Hepatic stellate cell (primary cell): ENCODE measurements around the gene PLPPR4.
"Not testable (repeated sequence)": the region's sequence is repeated elsewhere in the genome, so short reads cannot be mapped to it uniquely, and the experiment has no call there.

ENCODE experiments used
- DNase-seq: peaks from one replicate; pipeline ENCODE4 v3.0.0; 2011; ENCODE audit warnings: low spot score

The PLPPR4 gene, protein sequence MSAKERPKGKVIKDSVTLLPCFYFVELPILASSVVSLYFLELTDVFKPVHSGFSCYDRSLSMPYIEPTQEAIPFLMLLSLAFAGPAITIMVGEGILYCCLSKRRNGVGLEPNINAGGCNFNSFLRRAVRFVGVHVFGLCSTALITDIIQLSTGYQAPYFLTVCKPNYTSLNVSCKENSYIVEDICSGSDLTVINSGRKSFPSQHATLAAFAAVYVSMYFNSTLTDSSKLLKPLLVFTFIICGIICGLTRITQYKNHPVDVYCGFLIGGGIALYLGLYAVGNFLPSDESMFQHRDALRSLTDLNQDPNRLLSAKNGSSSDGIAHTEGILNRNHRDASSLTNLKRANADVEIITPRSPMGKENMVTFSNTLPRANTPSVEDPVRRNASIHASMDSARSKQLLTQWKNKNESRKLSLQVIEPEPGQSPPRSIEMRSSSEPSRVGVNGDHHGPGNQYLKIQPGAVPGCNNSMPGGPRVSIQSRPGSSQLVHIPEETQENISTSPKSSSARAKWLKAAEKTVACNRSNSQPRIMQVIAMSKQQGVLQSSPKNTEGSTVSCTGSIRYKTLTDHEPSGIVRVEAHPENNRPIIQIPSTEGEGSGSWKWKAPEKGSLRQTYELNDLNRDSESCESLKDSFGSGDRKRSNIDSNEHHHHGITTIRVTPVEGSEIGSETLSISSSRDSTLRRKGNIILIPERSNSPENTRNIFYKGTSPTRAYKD

DNA sequence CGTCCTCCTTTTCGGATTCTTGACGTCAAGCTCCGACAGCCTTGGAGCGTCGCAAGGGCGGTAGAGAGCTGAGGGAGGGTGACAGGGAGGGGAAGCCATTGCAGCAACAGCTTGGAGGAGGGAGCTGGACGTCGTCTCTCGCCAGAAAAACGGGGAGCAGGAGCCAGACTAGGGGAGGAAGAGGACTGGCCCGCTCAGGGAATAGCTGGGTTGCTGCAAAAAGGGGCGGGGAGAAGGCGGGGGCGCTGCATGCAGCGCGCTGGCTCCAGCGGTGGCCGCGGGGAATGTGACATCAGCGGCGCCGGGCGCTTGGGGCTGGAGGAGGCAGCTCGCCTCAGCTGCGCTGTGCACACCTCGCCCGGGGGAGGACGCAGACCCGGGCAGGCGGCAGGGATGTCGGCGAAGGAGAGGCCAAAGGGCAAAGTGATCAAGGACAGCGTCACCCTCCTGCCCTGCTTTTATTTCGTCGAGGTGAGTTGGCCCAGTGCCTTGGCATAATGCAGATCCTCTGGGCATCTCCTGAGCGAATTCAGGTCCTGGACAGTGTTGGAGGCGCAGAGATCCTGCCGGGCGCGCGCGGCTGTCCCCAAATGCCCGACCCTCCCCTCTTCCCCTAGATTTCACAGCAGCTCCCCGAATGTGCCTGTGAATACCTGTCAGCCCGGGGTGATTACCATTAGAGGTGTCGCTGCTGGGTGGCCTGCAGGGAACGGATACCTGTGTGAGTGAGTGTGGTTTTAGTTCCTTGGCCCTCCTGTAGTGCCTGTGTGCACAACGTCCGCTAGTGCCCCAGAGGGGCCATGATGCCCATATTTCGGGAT, at the start of gene PLPPR4:
Gene PLPPR4 (plus strand): TSS at position 292 of the 821 bp plus-strand sequence. CDS start 102 bp downstream, at position 394.
- DNase-seq = peak; percentile 45

DNA sequence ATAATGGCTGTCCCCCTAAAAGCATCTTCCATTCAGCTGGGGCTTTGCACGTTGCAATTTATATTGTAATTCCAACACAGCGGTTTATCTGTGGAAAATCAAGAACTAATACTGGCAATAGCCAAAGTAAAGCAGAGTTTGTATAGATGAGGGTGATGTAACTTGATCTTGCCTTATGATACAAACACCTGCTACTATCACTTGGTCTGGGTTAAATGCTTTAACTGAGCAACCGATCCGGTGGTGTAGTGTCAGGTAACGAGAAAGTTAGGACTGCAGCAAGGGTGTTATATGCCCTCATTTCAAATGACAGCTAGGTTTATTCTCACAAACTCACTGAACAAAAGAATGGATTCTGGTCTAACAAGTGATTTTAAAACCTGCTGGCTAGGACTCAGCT, 47.3 kb upstream of the PLPPR4 start:
- DNase-seq = no peak

DNA sequence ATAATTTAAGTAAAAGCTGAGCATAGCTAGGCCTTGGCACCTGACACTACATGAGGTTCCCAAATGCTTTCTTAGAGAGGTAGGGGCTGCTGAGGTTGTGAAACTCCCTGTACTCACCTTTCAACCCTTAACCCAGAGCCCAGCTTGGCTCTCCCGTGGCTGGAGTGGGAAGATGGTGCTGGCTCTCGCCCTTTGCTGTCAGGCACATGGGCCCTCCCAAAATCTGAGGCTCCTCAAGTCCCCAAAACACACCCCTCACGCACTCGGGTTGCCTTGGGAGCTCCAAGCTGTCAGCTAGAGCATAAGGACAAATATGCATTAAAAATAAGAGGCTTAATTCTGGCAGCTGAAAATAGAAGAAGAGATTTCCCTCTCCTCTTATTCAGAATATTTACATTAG, 46.7 kb upstream of the PLPPR4 start:
- DNase-seq = no peak

DNA sequence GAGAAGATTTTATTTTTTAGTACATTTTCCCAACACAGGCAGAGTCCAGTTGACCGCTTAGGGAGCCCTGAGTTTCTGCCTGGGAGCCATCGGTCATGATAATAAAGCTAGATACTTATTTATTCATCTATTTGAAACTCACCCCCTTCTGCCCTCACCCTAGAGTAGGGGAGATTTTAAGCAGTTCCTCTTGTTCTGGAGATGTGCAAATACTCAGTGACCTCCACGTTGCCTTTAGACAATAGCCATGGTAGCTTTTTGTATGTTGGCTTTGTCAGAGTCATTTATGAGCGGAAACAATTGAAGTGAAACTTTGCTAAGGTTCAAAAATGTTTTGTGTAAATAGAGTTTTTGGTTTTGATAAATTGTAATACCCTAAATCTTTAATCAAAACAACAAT, 45.7 kb upstream of the PLPPR4 start:
- no peak for DNase-seq

DNA sequence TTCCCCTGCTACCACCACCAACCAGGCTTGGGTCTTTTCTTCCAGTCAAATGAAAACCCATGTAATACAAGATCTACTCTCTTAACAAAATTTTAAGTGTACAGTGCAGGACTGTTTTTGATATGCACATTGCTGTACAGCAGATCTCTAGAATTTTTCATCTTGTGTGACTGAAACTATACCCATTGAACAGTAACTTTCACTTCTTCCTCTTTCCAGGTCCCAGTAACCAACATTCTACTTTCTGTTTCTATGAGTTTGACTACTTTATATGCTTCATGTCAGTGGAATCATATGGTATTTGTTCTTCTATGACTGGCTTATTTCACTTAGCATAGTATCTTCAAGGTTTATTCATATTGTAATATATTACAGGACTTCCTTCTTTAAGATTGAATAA, 45.3 kb upstream of the PLPPR4 start:
- DNase-seq = no peak

DNA sequence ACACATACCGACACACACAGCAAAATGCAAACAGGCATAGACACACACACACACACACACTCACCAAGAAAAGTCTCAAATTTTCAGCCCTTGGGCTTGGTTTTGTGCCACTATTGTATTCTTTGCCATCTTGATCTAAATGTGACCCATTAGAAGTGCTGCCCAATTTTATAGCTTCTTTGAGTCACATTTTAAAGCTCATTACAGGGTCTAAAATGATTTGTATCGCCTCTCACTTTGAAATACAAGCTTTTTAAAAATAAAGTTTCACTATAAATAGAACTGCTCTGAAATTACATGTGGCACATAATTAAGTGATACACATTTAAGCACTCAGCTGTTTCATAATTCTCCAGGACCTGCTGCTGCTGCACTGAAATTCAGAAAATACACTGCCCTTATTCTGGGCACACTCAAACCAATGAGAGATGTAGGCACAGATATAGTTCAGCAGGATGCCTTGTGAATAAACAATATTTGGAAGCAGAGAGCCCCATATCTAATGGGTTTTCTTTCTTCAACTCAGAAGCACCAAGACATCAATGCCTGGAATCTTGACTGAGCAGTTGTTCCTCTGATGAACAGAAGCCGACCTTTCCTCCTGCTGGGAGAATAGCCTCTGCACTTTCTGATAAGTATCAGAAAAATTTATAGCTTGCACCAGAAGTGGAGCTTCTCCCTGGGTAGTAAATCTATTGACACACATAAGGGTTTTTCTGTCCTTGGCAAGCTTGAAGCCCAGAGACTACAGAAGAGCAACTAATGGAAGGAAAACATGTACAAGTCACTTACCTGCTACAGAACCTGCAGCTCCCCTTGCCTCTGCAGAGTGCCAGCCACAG, 37.0 kb upstream of the PLPPR4 start:
- DNase-seq = no peak

DNA sequence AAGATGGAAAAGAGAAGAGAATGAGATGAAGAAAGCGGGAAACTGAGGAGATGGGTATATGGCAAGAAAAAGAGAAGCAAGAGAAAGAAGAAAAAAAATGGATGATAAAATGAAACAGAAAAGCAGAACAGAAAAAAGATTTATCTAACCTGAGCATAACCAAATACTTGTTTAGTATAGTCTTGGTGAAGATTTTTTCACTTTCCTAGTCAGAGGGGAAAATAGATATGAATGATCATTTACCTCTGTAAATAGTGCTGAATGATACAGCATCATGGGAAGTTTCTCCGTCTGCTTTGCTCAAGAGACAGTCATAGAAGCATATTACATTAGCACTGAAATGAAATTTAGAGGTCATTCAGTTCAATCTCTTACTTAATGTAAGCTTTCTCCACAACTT, 36.1 kb upstream of the PLPPR4 start:
- DNase-seq = no peak

DNA sequence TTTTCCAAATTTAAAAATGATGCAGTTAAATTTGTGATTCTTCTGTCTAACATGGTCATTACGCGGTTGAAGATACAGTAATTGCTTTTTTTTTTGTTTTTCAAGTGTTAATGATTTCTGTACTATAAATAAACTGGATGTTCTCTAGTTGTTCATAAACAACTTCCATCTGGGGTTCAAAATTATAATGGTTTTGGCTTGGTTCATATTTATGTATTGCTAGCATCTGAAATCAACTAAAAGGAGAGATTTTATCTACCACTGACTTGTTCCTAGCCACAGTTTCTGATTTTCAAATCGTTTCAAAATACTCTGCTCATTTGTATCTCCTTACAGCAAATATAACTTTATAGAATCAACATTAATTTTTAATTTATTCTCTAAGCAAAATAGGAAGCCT, 35.2 kb upstream of the PLPPR4 start:
- DNase-seq = no peak

DNA sequence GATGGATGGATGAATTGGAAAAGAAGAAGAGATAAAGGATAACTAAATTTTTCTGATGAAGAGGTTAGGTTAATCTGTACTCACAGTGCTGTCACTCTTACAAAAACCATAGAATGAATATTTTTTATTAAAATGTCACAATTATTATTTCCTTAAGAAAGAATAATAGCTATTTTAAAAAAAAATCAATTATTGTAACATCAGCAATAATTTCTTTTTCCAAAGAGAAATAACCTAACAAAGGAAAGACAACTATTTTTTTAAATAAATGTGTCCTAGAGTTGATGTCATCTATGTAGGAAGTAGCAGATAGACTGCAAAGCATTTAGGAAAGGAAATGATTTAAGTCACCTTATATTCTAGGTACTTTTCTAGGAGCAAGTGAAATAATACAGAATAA, 33.6 kb upstream of the PLPPR4 start:
- DNase-seq = no peak

DNA sequence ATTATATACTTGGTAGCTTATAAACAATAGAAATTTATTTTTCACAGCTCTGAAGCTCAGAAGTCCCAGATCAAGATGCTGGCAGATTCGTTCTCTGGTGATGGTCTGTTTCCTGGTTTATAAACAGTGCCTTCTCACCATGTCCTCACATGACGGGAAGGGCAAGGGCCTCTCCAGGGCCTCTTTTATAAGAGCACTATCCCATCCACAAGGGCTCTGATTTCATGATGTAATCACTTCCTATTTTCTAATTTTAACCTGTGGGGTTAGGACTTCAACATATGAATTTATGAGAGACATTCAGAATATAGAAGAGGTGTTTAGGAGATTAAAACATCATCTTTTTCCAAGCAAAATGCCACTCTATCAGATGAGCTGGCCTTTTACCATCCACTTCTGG, 32.1 kb upstream of the PLPPR4 start:
- DNase-seq = no peak

DNA sequence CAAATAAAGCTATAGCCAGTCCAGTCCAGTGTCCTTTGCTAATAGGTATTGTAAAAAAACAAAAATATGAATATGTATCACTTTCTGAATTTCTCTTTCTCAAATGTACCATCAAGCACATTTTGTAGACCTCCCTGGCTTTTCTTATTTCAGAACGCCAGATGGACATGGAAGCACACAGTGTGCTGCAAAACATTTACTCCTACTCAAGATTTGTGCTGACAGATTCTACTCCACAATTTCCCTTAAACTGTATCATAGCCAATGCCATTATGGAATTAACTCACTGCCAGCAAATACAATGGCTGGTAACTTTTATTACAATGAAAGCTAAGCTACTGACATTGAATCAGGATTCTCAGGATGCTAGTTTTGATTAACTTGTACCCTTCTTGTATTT, 30.8 kb upstream of the PLPPR4 start:
- no peak for DNase-seq

DNA sequence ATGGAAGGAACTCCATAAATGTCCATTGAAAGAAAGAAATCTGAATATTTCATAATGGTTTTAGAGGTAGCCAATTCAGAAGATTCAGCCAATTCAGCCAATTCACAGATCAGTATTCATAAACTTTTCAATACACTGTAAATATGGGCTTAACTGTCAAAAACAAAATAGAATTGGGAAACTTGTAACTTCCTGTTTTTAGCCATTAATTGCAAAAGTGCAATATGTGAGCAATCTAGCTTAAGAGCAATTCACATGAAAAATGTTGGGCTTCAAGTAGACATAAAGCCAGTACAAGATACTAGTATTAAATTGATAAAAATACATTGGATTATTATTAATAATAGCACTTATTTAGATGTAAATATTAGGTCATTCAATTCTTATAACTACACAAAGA, 27.5 kb upstream of the PLPPR4 start:
- no peak for DNase-seq

DNA sequence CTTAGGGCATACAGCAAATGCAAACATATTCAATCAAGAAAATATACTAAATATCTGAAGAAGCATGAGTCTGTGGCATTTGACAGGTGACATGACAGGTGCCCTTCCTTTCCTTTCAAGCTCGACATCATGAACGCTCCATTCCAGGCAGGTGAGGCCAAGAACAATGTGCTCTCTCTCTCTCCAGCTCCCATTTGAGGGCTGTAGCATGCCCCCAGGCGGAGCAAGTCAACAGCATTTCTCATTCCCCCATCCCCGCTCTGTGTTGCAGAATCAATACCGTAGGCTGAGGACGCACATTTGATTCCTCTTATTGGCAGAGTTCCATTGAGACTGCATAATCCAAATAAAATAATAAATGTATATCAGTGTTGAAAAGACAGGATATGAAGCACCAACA, 24.6 kb upstream of the PLPPR4 start:
- no peak for DNase-seq

DNA sequence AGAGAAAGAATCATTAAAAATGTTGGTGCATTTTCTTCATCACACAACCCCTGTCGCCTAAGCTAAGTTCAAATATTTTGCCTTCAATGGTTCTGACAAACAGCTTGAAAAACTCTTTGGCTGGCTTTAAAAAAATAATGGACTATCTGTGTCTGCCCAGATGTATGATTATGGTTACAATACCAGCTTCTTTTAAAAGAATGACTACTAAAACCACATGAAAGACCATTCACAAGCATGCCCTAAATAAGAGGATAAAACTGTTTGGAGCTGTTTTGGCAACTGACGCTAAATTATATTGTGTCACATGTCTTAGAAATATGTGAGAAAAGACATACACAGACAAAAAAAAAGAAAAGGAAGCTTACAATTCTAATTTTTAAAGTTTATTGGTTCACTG, 23.7 kb upstream of the PLPPR4 start:
- no peak for DNase-seq

DNA sequence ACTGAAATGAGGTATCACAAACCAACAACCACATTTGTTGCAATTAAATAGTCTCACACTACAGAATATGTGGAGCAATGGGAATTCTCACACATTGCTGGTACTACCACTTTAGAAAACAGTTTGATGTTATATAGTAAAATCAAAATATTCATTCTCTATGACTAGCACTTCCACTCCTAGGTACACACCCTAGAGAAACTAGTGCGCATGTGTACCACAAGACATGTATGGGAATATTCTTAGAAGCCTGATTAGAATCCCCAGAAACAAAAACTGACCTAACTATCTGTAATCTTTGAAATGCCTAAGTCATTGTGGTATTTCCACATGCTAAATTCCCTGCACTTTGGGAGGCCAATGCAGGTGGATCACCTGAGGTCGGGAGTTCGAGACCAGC, 18.1 kb upstream of the PLPPR4 start:
- no peak for DNase-seq

DNA sequence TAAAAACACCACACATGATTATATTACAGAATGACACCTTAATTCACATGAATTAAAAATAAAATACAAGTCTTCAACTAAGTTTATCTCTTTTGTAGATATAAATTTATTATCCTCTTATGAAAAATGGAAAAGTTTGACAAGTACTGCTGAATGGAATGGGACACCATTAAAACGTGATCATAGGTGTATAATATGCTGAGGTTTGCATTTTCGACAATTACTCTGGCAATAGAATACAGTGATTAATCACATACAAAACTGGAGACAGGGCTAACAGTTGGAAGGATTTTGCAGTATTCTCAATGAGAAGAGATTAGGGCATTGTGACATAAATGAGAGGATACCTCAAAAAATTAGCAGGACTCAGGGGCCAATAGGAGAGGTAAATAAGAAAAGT, 17.1 kb upstream of the PLPPR4 start:
- DNase-seq = no peak

DNA sequence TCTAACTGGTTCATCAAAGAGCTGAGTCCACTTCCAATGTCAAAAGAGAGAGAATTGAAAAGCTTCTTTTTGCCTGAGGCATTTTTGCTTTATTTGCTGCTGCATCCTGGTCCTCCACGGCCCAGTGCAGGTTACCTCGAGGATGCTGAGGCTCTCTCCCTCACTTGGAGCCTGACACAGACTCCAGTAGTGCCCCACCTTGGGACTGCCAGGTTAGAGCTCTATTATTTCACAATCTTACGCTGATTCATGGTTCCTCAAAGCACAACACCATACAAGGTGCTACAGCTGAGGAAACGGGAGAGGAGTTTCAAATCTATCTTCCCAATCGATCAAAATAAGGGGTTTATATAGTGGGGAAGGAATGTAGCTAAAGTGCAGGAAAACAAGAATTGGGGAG, 13.6 kb upstream of the PLPPR4 start:
- DNase-seq = no peak

DNA sequence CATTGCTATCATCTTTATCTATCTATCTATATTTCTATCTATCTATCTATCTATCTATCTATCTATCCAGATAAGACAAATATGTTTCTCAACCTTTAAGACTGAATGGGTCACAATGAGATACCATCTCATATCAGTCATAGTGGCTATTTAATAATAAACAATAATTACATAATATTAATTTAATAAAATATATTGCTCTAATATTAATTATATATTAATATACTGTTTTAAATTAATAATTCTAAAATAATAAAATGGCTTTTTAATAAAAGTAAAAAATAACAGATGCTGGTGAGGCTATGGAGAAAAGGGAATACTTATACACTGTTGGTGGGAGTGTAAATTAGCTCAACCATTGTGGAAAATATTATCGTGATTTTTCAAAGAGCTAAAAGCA, 13.0 kb upstream of the PLPPR4 start:
- DNase-seq = no peak

DNA sequence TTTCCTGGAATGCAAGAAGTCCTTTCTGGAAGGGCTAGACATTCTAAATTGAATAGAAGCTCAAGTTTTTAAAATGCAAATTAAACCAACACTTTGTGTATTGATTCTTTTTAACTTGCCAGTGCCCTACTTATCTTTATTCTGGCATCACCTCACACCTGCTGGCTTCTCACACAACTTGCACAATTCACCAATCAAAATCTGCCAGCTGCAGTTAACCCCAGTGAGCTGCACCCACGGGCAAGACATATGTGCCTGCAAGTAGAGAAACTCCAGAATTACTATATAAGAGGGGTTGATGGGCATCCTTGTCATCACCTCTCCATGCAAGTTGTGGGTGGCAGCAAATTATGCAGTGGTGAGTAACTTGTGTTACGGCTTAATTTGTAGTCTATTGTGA, 11.7 kb upstream of the PLPPR4 start:
- no peak for DNase-seq

DNA sequence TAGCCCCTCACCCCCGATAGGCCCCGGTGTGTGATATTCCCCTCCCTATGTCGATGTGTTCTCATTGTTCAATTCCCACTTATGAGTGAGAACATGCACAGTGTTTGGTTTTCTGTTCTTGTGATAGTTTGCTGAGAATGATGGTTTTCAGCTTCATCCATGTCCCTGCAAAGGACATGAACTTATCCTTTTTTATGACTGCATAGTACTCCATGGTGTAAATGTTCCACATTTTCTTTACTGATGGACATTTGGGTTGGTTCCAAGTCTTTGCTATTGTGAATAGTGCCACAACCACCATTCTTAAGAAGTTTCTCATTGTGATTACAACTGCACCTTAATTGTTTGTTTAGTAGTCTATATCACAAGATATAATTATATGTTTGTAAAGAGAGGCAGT, 3.9 kb upstream of the PLPPR4 start:
- not testable (repeated sequence) for DNase-seq

DNA sequence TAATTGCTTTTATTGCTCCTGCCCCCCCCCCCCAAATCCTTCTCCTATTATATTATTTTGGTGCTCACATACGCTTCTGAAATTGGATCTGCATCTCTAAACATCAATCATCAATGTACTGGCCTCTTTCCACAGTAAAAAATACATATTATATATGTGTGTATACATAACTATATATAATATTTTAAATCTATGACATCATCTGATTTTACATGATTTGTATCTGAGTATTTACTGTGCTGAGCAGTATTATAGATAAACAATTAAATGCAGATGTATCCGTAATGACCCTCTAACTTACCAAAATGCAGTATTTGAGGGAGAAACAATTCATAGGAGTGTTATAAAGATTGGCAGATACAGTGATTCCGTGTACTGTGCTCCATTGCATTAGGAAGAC, 832 bp downstream of the PLPPR4 start:
- DNase-seq = no peak

DNA sequence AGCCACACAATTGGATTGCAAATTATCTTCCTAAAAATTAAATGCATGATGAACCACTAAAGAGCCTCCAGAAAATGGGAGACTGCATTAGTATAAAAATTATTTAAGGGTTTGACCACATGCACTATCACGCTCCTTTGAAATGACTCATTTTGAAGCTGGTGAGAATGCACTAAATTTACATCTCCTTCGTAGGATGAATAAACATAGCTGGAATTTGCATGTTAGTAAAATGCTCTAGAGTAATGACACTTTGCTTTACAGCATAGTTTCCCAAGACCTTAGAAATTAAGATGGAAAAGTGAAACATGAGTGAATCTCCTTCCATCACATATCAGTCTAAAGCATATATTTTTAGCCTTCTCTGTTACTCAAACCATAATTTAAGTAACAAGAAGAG, 2.4 kb downstream of the PLPPR4 start:
- DNase-seq = peak; percentile 48
